Cardiac fibroblast (primary cell): ENCODE results near the gene SLC12A3.

Experiments
- DNase-seq, 2 donors: peaks; one replicate each; pipeline versions ENCODE4 v3.0.0 to v3.0.0-alpha.2; 2010; ENCODE audit warnings: low read depth in 2 of 2
- H3K4me3 ChIP-seq, 2 donors: replicated peaks in 1 of 2; 1 replicate in 1 of 2; 2 replicates in 1 of 2; pipeline ENCODE4 v1.5.1; 2011; ENCODE audit warnings: low read depth in 2 of 2, low read length in 2 of 2, mild to moderate bottlenecking in 2 of 2, moderate library complexity in 1 of 2
- CTCF ChIP-seq: IDR thresholded peaks from one replicate; pipeline ENCODE4 v1.5.1; 2011; ENCODE audit warnings: low read depth, mild to moderate bottlenecking, low read length, inconsistent platforms

The SLC12A3 gene

DNA sequence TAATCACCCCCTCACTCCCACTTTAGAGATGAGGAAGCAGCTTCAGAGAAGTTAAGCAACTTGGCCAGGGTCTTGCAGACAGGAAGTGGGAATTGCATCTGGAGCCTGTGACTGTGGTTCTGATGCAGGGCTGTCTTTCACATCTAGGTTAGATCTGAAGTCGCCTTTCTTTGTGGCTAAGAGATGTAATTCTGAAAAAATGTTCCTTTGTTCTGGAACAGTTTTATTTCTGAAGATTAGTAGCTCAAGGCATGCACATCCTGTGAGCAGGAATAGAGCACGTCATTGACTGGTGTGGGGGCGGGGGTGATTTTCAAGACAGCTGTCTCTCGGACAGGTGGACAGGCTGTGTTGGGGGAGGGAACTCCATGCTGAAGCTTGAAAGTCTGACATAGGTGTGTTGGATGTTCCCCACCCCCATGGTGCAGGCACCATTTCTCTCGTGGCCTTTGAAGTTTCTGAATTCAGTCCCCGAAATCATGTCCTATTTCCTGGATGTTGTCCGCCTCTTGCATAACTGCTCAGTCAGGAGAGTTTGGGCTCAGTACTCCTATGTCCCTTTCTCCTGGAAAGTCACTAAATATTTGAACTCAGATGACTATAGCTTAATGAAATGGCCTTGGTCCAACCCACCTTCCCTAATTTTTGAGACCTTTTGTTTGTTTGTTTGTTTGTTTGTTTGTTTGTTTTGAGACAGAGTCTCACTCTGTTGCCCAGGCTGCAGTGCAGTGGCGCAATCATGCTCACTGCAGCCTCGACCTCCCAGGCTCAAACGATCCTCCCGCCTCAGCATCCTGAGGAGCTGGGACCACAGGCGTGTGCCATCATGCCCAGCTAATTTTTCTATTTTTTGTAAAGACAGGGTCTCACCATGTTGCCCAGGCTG lies 45.9 kb downstream of the SLC12A3 start:
- TF ChIP-seq CTCF: no peak
- no peak overlapping the region for H3K4me3 ChIP-seq
- peak; percentile 86 to 96 for DNase-seq

- no peak overlapping the region for H3K4me3 ChIP-seq
- peak; percentile 82 to 86 for DNase-seq
- TF ChIP-seq CTCF: no peak
Measured at GRCh38 chr16:56911771-56912571, 47.0 kb downstream of the SLC12A3 start.

GRCh38 chr16:56912746-56913708 lies 48.0 kb downstream of the SLC12A3 start:
- DNase-seq: peak; percentile 72 to 80
- no peak for TF ChIP-seq CTCF
- H3K4me3 ChIP-seq: no peak overlapping the region

- no peak for DNase-seq
- no peak overlapping the region for H3K4me3 ChIP-seq
- TF ChIP-seq CTCF: no peak
Measured at GRCh38 chr16:56914896-56915295, 49.9 kb downstream of the SLC12A3 start.

DNA sequence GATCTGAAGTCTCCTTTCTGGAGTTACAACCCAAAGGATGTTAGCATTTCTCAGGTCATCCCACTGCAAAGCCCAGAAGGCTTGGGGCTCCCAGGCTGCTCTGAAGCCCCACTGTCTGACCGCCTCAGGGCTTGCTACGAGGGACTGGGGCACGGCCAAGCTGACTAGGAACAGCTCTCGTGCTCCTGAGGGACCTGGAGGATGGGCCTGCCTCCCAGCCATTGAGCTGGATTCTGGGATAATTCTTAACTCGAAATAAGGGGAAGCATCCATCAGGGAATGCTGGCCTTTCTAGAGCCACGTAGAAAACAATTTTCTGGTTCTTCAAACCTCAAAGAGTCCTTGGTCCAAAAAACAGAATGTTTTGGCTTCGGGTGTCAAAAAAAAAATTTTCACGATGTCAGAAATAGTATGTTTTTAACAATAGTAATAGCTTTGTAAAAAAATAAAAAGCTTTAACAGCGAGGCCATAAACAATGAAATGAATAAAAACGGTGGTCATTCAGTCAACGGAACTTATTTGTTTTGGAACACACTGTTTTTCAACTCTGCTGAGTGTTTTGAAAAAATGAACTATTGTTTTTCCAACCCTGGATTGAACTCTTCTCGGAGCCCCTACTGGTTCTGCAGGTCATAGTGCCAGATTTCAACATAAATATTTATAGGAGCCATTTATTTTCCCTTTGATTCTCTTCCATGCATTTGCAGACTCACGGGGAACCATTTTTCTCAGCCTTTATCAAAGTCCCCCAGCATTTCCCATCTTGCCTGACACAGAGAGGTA lies 50.5 kb downstream of the SLC12A3 start:
- peak; percentile 52 to 73 for DNase-seq
- no peak overlapping the region for H3K4me3 ChIP-seq
- TF ChIP-seq CTCF: no peak
